OCI-LY7 (cell line): ENCODE results near the gene TMED5. TPM values are rescaled to one million over a fixed set of nuclear protein-coding genes. Genes with fewer than 3 reads are reported as not detected.

ENCODE experiments used
- BruUV-seq: library from RNA; stranded (reverse); fragments of 400-500 nt; replicated peaks from 2 replicates; lab custom pipeline; 2021; lab: Mats Ljungman, UMichigan
- CTCF ChIA-PET: fragments of 300-600 bp; sonication (Branson Sonifier 250); formaldehyde crosslinking; loops from one replicate; lab custom pipeline; 2022; ENCODE audit warnings: antibody characterized with exemption; ENCODE audit not compliant: unreplicated experiment; lab: Charles Lee
- POLR2A ChIA-PET: fragments of 300-600 bp; sonication (Branson Sonifier 250); formaldehyde crosslinking; loops from one replicate; lab custom pipeline; 2022; ENCODE audit warnings: antibody characterized with exemption; lab: Charles Lee
- DNase-seq: peaks from one replicate; pipeline ENCODE4 v3.0.0-alpha.2; 2015; ENCODE audit warnings: low spot score
- H2AFZ ChIP-seq: fragments of 200-600 bp; sonication (generic), shearing (Covaris generic); 2 replicates; pipeline ENCODE4 v1.6.1; 2014; ENCODE audit warnings: mild to moderate bottlenecking, antibody characterized with exemption, low read length, moderate library complexity
- H3K27ac ChIP-seq: fragments of 200-600 bp; sonication (generic); 2 replicates; pipeline ENCODE4 v1.5.1; 2014; ENCODE audit warnings: mixed run types, low read depth, mild to moderate bottlenecking, moderate library complexity, low read length, inconsistent platforms; ENCODE audit not compliant: poor library complexity, severe bottlenecking
- H3K36me3 ChIP-seq: fragments of 200-600 bp; sonication (generic); 2 replicates; pipeline ENCODE4 v1.6.1; 2014; ENCODE audit warnings: mild to moderate bottlenecking, antibody characterized with exemption, low read length, moderate library complexity, mixed read lengths; ENCODE audit not compliant: insufficient read depth
- H3K4me1 ChIP-seq: fragments of 200-600 bp; sonication (generic); 2 replicates; pipeline ENCODE4 v1.5.1; 2014; ENCODE audit warnings: mild to moderate bottlenecking, low read length; ENCODE audit not compliant: insufficient read depth, poor library complexity, severe bottlenecking
- H3K4me2 ChIP-seq: fragments of 200-600 bp; sonication (generic); 2 replicates; pipeline ENCODE4 v1.6.1; 2014; ENCODE audit warnings: mild to moderate bottlenecking, low read length
- H3K4me3 ChIP-seq: fragments of 200-600 bp; sonication (generic); 2 replicates; pipeline ENCODE4 v1.5.1; 2014; ENCODE audit warnings: mild to moderate bottlenecking, low read depth, low read length; ENCODE audit not compliant: poor library complexity, severe bottlenecking
- H3K79me2 ChIP-seq: fragments of 200-600 bp; sonication (generic); 2 replicates; pipeline ENCODE4 v1.6.1; 2016; ENCODE audit warnings: low read depth, mild to moderate bottlenecking, low read length, moderate library complexity, mixed read lengths; ENCODE audit not compliant: insufficient read depth
- H3K9me2 ChIP-seq: fragments of 200-600 bp; sonication (generic); 2 replicates; pipeline ENCODE4 v1.6.1; 2016; ENCODE audit warnings: mild to moderate bottlenecking, low read length, mixed read lengths; ENCODE audit not compliant: insufficient read depth
- H3K9me3 ChIP-seq: fragments of 200-600 bp; sonication (generic); 2 replicates; pipeline ENCODE4 v1.6.1; 2014; ENCODE audit warnings: mild to moderate bottlenecking, mixed run types, low read length, mixed read lengths
- H4K20me1 ChIP-seq: fragments of 200-600 bp; sonication (generic); 2 replicates; pipeline ENCODE4 v1.6.1; 2014; ENCODE audit warnings: mild to moderate bottlenecking, antibody characterized with exemption, low read length, moderate library complexity, mixed read lengths; ENCODE audit not compliant: insufficient read depth
- EZH2phosphoT487 ChIP-seq: fragments of 200-600 bp; sonication (generic); IDR thresholded peaks from 2 replicates; pipeline ENCODE4 v1.6.1; 2018; ENCODE audit warnings: low read depth, borderline replicate concordance, mild to moderate bottlenecking, mixed run types, antibody characterized with exemption, low read length, moderate library complexity, mixed read lengths
- intact Hi-C: fragments of 100-400 bp; cut with micrococcal nuclease; formaldehyde crosslinking; loops from one replicate; pipeline ENCODE4 v1.10.0; 2022; ENCODE audit not compliant: unreplicated experiment
- total RNA-seq, 2 experiments: library from RNA; depleted of rRNA in 1 of 2; stranded (reverse); fragments of >200 nt in 1 of 2; shearing (Covaris generic) in 1 of 2; gene quantifications; 2 replicates each; pipeline ENCODE4 v1.2.3, GENCODE V29; 2014 to 2022
- TF ChIP-seq, protein P1 (sequence below): fragments of 200-600 bp; sonication (generic); conservative IDR thresholded peaks from 2 replicates; pipeline ENCODE4 v1.5.1; 2014; ENCODE audit warnings: mild to moderate bottlenecking, antibody characterized with exemption, low read length, moderate library complexity, mixed read lengths

Gene TMED5
- total RNA-seq, 2 experiments from 2014 or later = 40.3 to 49.1 TPM

DNA sequence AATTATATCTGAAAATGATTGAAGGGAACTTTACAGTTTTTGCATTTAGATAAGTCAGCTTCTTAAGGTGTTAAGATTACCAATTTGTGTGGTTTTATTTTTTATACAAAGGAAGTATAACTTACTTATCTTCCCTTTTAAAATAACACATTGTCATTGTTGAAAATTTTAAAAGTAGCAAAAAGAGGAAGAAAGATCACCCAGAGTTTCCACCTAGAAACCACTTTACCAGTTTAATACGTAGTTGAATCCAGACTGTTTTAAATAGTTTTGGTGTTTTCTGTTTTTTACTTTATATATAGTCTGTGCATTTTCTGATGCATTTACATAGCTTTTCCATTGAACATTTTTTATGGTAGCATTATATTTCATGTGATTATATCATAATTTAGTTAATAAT lies 6.5 kb upstream of the TMED5 start:
- no peak overlapping the region for H3K27ac ChIP-seq

DNA sequence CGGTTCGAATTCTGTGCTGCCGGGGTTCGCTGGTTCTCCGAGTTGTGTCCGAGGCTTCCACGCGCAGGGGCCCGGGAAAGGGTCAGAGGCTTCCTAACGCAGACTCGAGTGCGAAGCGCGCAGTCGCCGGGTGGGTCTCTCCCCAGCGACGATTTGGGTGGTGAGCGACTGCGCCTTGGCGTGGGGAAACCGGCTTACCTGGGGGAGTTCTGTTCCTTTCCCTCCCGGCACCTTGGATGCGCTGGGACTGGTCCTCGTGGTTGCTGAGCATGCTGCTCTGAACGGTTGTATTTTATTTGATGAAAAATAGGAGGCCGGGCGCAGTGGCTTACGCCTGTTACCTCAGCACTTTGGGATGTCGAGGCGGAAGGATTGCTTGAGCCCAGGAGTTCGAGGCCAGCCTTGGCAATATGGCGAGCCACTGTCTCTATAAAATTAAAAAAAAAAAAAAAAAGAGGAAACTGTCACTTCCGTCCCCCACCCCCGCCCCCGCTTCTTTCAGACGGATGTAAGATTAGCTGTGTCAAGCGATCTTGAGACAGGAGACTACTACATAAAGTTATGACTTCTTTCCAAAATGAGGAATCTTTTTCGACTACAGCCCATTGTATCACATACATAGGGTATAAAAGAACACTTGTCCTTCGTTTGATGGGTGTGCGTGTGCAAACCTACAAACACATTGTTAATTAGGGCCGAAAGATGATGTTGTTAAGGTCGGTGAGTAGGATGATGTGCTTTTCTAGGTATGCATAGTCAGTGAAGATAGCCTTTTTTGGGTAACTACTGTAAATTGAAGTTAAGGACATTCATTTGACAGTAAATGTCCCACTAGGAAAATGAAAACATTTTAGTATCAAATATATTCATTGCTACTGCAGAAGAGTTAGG lies 755 bp upstream of the TMED5 start, which contains the start of gene CCDC18:
Gene CCDC18 (plus strand): TSS at position 2 of the 891 bp plus-strand sequence. CDS start 2,638 bp downstream, outside the sequence.
- DNase-seq = peak; percentile 79
- peaks cover 26% of the 10 kb centered on the region for H4K20me1 ChIP-seq
- H3K79me2 ChIP-seq = peaks cover 89% of the 10 kb centered on the region
- no peaks in the 10 kb centered on the region for H3K9me3 ChIP-seq
- BruUV-seq = TSS peak; percentile 67
- H3K36me3 ChIP-seq = peaks cover 60% of the 10 kb centered on the region
- ChIA-PET CTCF (no interaction called here), POLR2A (interaction anchor here (0.7 to 1.8 kb wide), 3 partner anchors 26 to 180 kb away, joined by 3 to 8 read pairs (median 6); no protein-coding TSS in a partner anchor)
- no peak for TF ChIP-seq EZH2phosphoT487
- TF ChIP-seq, protein P1, sequence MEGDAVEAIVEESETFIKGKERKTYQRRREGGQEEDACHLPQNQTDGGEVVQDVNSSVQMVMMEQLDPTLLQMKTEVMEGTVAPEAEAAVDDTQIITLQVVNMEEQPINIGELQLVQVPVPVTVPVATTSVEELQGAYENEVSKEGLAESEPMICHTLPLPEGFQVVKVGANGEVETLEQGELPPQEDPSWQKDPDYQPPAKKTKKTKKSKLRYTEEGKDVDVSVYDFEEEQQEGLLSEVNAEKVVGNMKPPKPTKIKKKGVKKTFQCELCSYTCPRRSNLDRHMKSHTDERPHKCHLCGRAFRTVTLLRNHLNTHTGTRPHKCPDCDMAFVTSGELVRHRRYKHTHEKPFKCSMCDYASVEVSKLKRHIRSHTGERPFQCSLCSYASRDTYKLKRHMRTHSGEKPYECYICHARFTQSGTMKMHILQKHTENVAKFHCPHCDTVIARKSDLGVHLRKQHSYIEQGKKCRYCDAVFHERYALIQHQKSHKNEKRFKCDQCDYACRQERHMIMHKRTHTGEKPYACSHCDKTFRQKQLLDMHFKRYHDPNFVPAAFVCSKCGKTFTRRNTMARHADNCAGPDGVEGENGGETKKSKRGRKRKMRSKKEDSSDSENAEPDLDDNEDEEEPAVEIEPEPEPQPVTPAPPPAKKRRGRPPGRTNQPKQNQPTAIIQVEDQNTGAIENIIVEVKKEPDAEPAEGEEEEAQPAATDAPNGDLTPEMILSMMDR = no peak
- H3K27ac ChIP-seq = peak within 1 kb of the TSS; percentile 90
- H3K4me1 ChIP-seq = peaks cover 56% of the 10 kb centered on the region
- H3K4me2 ChIP-seq = peak within 1 kb of the TSS; percentile 88
- H3K4me3 ChIP-seq = peak within 1 kb of the TSS; percentile 79
- intact Hi-C loops = loop anchor here (5.0 to 10.0 kb wide), 4 partner anchors 159 to 346 kb away; partner anchors contain the start of genes DR1 and RPL5
- H2AFZ ChIP-seq = peak within 1 kb of the TSS; percentile 53
- H3K9me2 ChIP-seq = no peaks in the 10 kb centered on the region

More for the DNA sequence above, 6.5 kb upstream of the TMED5 start:
- Histone ChIP-seq H3K4me1 (peaks cover 50% of the 10 kb centered on the region), H3K4me2 (peak overlapping the region; percentile 8; the same call in 1 of the 2 replicates), H3K36me3 (peaks cover 86% of the 10 kb centered on the region), H4K20me1 (peaks cover 9% of the 10 kb centered on the region; the same call in 1 of the 2 replicates), H3K79me2 (peaks cover 62% of the 10 kb centered on the region), H3K9me3 (no peaks in the 10 kb centered on the region), H3K9me2 (no peaks in the 10 kb centered on the region), H3K4me3 (no peak overlapping the region), H2AFZ (no peak overlapping the region)
- ChIA-PET POLR2A (interaction anchor here (0.6 kb wide), 1 partner anchor 125 kb away, joined by 4 read pairs; no protein-coding TSS in a partner anchor), CTCF (no interaction called here)
- TF ChIP-seq EZH2phosphoT487 = no peak
- TF ChIP-seq, protein P1 = no peak
- intact Hi-C loops = loop anchor here (10.0 kb wide), 1 partner anchor 352 kb away; the partner anchor contains the start of gene RPL5
- no TSS peak for BruUV-seq
- no peak for DNase-seq
